HUES6 (cell line): ENCODE measurements around the gene SULT1A1.

ENCODE experiments used
- H3K27ac ChIP-seq: 2 replicates; pipeline ENCODE4 v1.7.0; 2013; ENCODE audit warnings: low read depth, mild to moderate bottlenecking, low read length, inconsistent platforms
- H3K27me3 ChIP-seq: 2 replicates; pipeline ENCODE4 v1.6.1; 2013; ENCODE audit warnings: low read length; ENCODE audit not compliant: control insufficient read depth, insufficient read depth
- H3K36me3 ChIP-seq: 2 replicates; pipeline ENCODE4 v1.6.1; 2013; ENCODE audit warnings: low read length; ENCODE audit not compliant: control insufficient read depth, insufficient read depth
- H3K4me1 ChIP-seq: 2 replicates; pipeline ENCODE4 v1.6.1; 2013; ENCODE audit warnings: low read length; ENCODE audit not compliant: control insufficient read depth, insufficient read depth
- H3K4me3 ChIP-seq: 2 replicates; pipeline ENCODE4 v1.5.1; 2013; ENCODE audit warnings: low read depth, low read length
- H3K9ac ChIP-seq: one replicate; pipeline ENCODE4 v1.6.1; 2013; ENCODE audit warnings: mild to moderate bottlenecking, low read length
- H3K9me3 ChIP-seq: 2 replicates; pipeline ENCODE4 v1.6.1; 2013; ENCODE audit warnings: low read depth, low read length; ENCODE audit not compliant: control insufficient read depth, insufficient read depth

The SULT1A1 gene

DNA sequence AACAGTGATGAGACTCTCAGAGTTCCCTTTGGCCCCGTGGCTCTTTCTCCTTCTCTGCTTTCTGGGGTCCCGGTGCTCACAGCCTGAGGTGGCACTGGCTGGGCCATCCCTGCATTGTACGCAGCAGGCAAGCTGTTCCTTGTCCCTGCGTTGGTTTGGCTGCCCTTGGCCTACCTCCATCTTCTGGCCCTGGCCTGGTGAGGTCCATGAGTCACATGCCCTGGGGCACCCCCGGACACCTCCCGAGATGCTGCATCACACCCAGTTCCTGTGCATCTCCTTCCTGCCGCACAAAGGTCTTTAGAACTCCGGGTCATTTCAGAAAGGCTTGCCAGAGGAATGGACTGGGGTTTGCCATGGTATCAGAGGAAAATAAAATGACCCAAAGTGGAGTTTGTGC, 22.5 kb downstream of the SULT1A1 start:
- Histone ChIP-seq H3K27me3 (no peaks in the 10 kb centered on the region), H3K9ac (no peak overlapping the region), H3K4me1 (no peaks in the 10 kb centered on the region), H3K4me3 (no peak overlapping the region), H3K9me3 (no peaks in the 10 kb centered on the region), H3K27ac (no peak overlapping the region), H3K36me3 (peaks cover 50% of the 10 kb centered on the region)

DNA sequence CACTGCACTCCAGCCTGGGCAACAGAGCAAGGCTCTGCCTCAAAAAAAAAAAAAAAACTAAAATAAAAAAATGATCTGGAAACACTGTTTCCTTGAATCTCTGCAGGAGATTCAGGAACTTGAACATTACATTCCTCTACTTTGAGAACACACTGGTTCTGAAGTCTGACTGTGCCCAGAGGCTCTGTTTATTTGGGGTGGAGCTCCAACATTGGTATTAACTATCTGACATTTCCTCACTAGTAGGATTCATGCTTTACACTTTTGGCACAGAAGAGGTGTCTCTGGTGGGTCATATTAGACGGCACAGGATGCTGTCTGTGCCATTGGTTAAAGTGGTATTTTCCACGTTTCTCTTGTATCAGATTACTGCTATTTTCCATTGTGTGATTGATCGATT, 23.4 kb downstream of the SULT1A1 start:
- H3K4me1 ChIP-seq: no peaks in the 10 kb centered on the region
- H3K4me3 ChIP-seq: no peak overlapping the region
- no peak overlapping the region for H3K27ac ChIP-seq
- H3K9me3 ChIP-seq: no peaks in the 10 kb centered on the region
- no peak overlapping the region for H3K9ac ChIP-seq
- H3K27me3 ChIP-seq: no peaks in the 10 kb centered on the region
- peaks cover 53% of the 10 kb centered on the region for H3K36me3 ChIP-seq

DNA sequence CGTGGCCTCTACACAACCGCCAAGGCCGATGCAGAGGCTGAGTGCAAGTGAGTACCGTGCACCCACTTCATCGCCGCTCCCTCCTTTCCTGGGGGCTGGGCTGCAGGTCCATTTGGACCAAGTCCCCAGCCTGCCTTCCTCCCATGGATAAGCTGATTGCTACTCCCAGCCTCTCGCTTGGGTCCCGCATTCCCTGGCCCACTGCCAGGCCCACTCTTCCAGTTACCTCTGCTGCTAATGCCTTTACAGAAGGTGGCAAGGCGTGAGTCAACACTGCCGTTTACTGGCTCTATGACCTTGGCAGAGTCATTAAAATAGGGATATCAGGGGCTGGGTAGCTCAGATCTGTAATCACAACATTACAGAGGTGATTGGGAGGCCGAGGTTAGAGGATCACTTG, 24.2 kb downstream of the SULT1A1 start:
- Histone ChIP-seq H3K4me1 (no peaks in the 10 kb centered on the region), H3K4me3 (no peak overlapping the region), H3K27ac (no peak overlapping the region), H3K9ac (no peak overlapping the region), H3K9me3 (no peaks in the 10 kb centered on the region), H3K36me3 (peaks cover 49% of the 10 kb centered on the region), H3K27me3 (no peaks in the 10 kb centered on the region)

DNA sequence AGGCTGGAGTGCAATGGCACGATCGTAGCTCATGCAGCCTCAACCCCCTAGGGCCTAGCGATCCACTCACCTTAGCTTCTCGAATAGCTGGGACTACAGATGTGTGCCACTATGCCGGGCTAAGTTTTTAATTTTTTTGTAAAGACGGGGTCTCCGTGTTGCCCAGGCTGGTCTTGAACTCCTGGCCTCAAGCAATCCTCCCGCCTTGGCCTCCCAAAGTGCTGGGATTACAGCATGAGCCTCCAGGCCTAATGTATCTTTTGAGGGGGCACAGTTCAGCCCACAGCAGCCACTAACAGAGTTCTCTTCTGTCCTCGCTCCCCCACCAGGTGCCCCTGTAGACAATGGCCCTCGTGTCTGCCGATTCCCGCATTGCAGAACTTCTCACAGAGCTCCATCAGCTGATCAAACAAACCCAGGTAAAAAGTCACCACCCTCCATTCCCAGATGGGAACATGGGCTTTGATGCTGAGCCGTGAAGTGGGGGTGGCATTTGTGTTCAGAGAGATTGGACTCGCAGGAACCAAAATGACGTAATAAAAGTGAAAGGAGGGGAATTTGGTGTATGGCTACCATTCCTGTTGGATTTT, 29.0 kb downstream of the SULT1A1 start:
- Histone ChIP-seq H3K4me3 (no peak overlapping the region), H3K36me3 (peaks cover 26% of the 10 kb centered on the region), H3K4me1 (no peaks in the 10 kb centered on the region), H3K27ac (no peak overlapping the region), H3K27me3 (no peaks in the 10 kb centered on the region), H3K9ac (no peak overlapping the region), H3K9me3 (no peaks in the 10 kb centered on the region)

DNA sequence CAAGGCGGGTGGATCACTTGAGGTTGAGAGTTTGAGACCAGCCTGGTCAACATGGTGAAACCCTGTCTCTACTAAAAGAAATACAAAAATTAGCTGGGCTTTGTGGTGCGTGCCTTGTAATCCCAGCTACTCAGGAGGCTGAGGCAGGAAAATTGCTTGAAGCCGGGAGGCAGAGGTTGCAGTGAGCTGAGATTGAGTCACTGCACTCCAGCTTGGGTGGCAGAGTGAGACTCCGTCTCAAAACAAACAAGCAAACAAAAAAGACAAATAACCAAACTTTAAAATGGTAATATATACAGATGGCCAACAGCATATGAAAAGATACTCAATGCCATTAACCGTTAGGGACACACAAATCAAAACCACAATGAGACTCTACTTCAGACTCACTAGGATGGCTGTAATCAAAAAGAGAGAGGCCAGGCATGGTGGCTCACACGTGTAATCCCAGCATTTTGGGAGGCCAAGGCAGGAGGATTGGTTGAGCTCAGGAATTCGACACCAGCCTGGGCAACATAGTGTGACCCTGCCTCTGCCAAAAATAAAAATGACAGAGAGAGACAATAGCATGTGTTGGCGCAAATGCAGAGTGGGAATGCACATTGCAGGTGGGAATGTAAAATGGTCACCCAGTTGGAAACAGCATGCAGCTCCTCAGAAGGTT, 34.3 kb downstream of the SULT1A1 start:
- Histone ChIP-seq H3K36me3 (no peaks in the 10 kb centered on the region), H3K27ac (no peak overlapping the region), H3K9ac (no peak overlapping the region), H3K27me3 (no peaks in the 10 kb centered on the region), H3K9me3 (no peaks in the 10 kb centered on the region), H3K4me1 (peaks cover 19% of the 10 kb centered on the region; the same call in 1 of the 2 replicates), H3K4me3 (no peak overlapping the region)

DNA sequence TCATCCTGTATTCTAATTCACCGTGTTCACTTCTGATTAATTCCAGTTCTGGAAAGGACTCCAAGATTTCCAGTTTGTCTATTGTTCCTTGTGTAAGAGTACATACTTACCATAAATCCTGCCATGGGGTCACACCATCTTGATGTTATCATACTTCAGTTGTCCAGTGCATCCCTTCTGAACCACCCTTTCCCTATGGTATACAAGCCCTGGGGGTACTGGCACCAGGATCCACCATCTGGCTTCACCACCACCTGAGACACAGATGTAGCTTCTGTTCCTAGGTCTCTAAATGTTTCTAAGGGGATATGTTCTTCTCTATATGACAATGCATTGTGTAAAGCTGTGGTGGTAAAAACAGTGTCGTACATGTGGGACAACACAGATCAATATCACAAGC, 34.9 kb downstream of the SULT1A1 start:
- Histone ChIP-seq H3K36me3 (no peaks in the 10 kb centered on the region), H3K27ac (no peak overlapping the region), H3K27me3 (no peaks in the 10 kb centered on the region), H3K4me1 (peaks cover 19% of the 10 kb centered on the region; the same call in 1 of the 2 replicates), H3K4me3 (no peak overlapping the region), H3K9me3 (no peaks in the 10 kb centered on the region), H3K9ac (no peak overlapping the region)

DNA sequence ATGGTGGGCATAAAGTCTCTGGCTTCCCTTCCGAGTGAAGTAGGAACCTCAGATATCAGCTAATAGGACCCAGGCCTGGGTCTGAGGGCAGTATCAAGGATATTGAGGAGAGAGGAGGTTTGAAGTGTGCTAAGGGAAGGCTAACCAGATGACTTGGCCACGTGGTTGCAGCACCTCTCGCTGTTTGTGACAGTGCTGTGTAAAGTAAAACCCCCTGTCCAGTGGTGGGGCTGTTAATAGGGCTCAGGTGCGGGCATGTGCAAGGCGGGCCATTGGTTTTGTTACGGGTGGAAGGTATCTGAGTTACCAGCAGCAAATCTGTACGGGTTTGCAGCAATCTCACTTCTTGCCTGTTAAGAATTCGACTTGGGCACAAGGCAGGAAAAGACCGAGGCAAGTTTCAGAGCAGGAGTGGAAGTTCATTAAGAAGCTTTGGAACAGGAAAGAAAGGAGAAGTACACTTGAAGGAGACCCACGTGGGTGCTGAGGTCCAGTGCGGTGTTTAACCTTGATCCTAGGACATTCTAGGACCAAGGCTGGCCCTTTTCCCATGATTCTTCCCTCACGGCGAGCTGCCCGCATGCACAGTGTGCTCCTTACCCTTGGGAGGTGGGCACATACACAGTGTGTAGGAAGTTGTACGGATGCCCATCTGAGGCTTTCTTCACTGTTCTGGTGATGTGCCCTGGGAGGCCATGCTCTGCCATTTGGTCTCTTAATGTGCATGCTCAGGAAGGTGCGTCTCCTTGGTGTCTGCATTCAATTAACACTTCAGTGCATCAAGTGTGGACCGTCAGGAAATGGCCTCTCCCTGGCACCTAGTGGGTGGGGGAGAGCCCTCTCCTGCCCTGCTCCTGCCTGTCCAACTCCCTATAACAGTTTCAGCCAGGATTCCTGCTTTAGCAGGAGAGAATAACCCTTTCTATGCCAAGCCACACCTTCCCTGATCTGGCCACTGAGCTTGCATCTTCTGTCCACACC, 35.8 kb downstream of the SULT1A1 start:
- no peaks in the 10 kb centered on the region for H3K9me3 ChIP-seq
- no peak overlapping the region for H3K4me3 ChIP-seq
- H3K4me1 ChIP-seq: peaks cover 19% of the 10 kb centered on the region; the same call in 1 of the 2 replicates
- no peak overlapping the region for H3K27ac ChIP-seq
- no peaks in the 10 kb centered on the region for H3K36me3 ChIP-seq
- no peaks in the 10 kb centered on the region for H3K27me3 ChIP-seq
- H3K9ac ChIP-seq: no peak overlapping the region

DNA sequence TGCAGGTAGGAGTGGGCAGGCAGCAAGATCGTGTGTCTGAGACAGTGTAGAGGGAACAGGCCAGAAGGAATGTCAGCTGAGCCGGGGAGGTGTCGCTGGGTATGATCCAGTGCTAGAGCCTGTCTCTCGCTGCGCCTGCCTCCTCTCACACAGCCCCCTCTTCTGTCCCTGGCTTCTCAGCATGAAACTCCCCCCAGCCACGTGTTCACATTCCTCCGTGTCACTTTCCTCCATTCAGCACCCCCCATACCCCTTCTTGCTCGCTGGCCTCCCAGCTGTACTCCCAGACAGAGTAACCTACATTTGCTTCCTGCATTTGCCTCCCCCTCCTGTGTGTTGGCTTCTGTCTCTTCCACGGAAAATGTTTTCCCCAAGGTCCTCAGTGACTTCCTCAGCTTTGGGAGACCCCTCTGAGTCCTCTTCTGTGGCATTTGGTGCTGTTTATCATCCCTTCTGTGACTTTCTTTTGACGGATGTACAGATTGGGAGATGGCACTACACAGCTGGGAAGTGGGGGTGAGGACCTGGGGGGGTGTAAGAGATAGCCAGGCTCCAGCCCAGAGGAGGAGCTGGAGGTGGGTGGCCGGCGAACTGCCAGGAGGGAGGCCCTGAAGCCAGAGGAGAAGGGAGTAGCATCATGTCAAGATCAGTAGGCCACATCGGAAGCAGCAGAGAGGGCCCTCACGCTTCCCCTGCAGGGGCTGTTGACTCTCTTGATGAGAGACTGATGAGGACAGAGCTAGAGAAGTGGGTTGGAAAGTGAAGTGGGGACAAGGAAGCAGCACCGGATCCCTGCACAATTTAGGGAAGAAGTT, 36.9 kb downstream of the SULT1A1 start:
- Histone ChIP-seq H3K4me1 (peaks cover 19% of the 10 kb centered on the region; the same call in 1 of the 2 replicates), H3K9me3 (no peaks in the 10 kb centered on the region; the same call in 1 of the 2 replicates), H3K36me3 (no peaks in the 10 kb centered on the region), H3K9ac (no peak overlapping the region), H3K27me3 (no peaks in the 10 kb centered on the region), H3K4me3 (no peak overlapping the region), H3K27ac (no peak overlapping the region)

DNA sequence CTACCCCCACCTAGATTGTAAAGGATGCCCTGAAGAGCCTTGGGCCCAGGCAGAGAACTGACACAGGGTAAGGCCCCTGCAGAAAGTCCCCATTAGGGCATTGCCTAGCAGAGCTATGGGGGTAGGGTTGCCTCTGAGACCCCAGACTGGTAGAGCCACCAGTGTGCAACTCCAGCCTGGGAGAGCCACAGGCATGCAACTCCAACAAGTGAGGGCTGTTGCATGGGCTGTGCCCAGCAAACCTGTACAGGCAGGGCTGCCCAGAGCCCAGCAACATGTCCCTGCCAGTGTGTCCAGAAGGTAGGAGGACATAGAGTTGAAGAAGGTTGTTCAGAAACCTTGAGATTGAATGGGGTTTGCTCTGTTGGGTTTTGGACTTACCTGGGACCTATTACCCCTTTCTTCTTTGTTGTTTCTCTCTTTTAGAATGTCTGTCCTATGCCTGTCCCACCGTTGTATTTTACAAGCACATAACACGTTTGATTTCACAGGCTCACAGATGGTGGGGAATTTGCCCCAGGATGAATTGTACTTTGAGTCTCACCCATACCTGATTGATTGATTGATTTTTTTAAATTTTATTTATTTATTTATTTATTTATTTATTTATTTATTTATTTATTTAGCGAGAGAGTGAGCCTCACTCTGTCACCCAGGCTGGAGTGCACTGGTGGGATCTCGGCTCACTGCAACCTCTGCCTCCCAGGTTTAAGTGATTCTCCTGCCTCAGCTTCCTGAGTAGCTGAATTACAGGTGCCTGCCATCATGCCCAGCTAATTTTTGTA, 39.7 kb downstream of the SULT1A1 start:
- no peaks in the 10 kb centered on the region for H3K27me3 ChIP-seq
- H3K9ac ChIP-seq: no peak overlapping the region

DNA sequence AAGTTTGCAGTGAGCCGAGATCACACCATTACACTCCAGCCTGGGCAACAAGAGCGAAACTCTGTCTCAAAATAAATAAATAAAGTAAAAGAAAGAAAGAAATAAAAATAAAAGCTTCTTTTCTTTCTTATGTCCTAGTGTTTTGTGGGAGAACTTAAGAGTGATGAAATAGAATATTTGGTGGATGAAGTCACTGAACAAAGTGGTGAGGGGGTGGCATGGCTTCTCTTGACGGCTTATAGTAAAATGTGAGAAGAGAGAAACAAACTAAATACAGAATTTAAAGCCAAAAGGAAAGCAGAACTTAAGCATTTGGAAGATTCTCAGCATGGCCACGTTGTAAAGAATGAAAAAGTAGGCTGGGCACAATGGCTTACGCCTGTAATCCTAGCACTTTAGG, 40.8 kb downstream of the SULT1A1 start:
- H3K4me3 ChIP-seq: no peak overlapping the region
- no peak overlapping the region for H3K27ac ChIP-seq
- H3K36me3 ChIP-seq: no peaks in the 10 kb centered on the region
- no peaks in the 10 kb centered on the region for H3K27me3 ChIP-seq
- no peak overlapping the region for H3K9ac ChIP-seq
- H3K4me1 ChIP-seq: peaks cover 9% of the 10 kb centered on the region; the same call in 1 of the 2 replicates
- H3K9me3 ChIP-seq: peaks cover 12% of the 10 kb centered on the region

More for the DNA sequence above, 39.7 kb downstream of the SULT1A1 start:
- peaks cover 19% of the 10 kb centered on the region; the same call in 1 of the 2 replicates for H3K4me1 ChIP-seq
- H3K4me3 ChIP-seq: no peak overlapping the region
- H3K9me3 ChIP-seq: peaks cover 12% of the 10 kb centered on the region
- no peaks in the 10 kb centered on the region for H3K36me3 ChIP-seq
- H3K27ac ChIP-seq: no peak overlapping the region
